IPS-18a (cell line): ENCODE results near the gene ZFP91.
A peak's percentile ranks its signal among the peaks of the same experiment; 100 is the strongest.
"Not testable (repeated sequence)": the region's sequence is repeated elsewhere in the genome, so short reads cannot be mapped to it uniquely, and the experiment has no call there.

ENCODE experiments used
- H3K27ac ChIP-seq: one replicate; pipeline ENCODE4 v1.5.1; 2013; ENCODE audit warnings: low read length
- H3K27me3 ChIP-seq: one replicate; pipeline ENCODE4 v1.6.1; 2013; ENCODE audit warnings: mild to moderate bottlenecking, low read length; ENCODE audit not compliant: control insufficient read depth, insufficient read depth
- H3K36me3 ChIP-seq: one replicate; pipeline ENCODE4 v1.6.1; 2013; ENCODE audit warnings: low read depth, low read length; ENCODE audit not compliant: control insufficient read depth
- H3K4me1 ChIP-seq: one replicate; pipeline ENCODE4 v1.6.1; 2013; ENCODE audit warnings: low read depth, low read length; ENCODE audit not compliant: control insufficient read depth
- H3K4me3 ChIP-seq: one replicate; pipeline ENCODE4 v1.5.1; 2013; ENCODE audit warnings: low read length
- H3K9ac ChIP-seq: one replicate; pipeline ENCODE4 v1.6.1; 2013; ENCODE audit warnings: mild to moderate bottlenecking, low read length, moderate library complexity
- H3K9me3 ChIP-seq: one replicate; pipeline ENCODE4 v1.6.1; 2013; ENCODE audit warnings: low read depth, low read length; ENCODE audit not compliant: control insufficient read depth

ZFP91 gene

GRCh38 chr11:58578635-58579191 lies at the start of gene ZFP91:
Gene ZFP91, plus strand, starts transcription at chr11:58579063. Its CDS starts 219 bp downstream, at chr11:58579282.
- Histone ChIP-seq H3K27ac (peak within 1 kb of the TSS; percentile 99), H3K36me3 (peaks cover 6% of the 10 kb centered on the region), H3K27me3 (no peaks in the 10 kb centered on the region), H3K9ac (peak within 1 kb of the TSS; percentile 99), H3K4me1 (peaks cover 3% of the 10 kb centered on the region), H3K4me3 (peak within 1 kb of the TSS; percentile 89), H3K9me3 (no peaks in the 10 kb centered on the region)

- Histone ChIP-seq H3K4me1 (no peaks in the 10 kb centered on the region), H3K9me3 (no peaks in the 10 kb centered on the region), H3K27ac (no peak overlapping the region), H3K27me3 (no peaks in the 10 kb centered on the region), H3K4me3 (no peak overlapping the region), H3K9ac (no peak overlapping the region), H3K36me3 (no peaks in the 10 kb centered on the region)
Measured at GRCh38 chr11:58530236-58530635, 48.6 kb upstream of the ZFP91 start.

- Histone ChIP-seq H3K4me3 (no peak overlapping the region), H3K9me3 (no peaks in the 10 kb centered on the region), H3K4me1 (no peaks in the 10 kb centered on the region), H3K27me3 (no peaks in the 10 kb centered on the region), H3K36me3 (no peaks in the 10 kb centered on the region), H3K9ac (no peak overlapping the region), H3K27ac (no peak overlapping the region)
Measured at GRCh38 chr11:58531865-58532341, 47.0 kb upstream of the ZFP91 start.

- H3K4me3 ChIP-seq: no peak overlapping the region
- no peak overlapping the region for H3K27ac ChIP-seq
- no peaks in the 10 kb centered on the region for H3K9me3 ChIP-seq
- no peaks in the 10 kb centered on the region for H3K27me3 ChIP-seq
- no peaks in the 10 kb centered on the region for H3K36me3 ChIP-seq
- no peaks in the 10 kb centered on the region for H3K4me1 ChIP-seq
- H3K9ac ChIP-seq: no peak overlapping the region
Measured at GRCh38 chr11:58546841-58547240, 32.0 kb upstream of the ZFP91 start.

GRCh38 chr11:58549644-58550043 lies 29.2 kb upstream of the ZFP91 start:
- Histone ChIP-seq H3K9ac (no peak overlapping the region), H3K4me1 (no peaks in the 10 kb centered on the region), H3K9me3 (no peaks in the 10 kb centered on the region), H3K36me3 (no peaks in the 10 kb centered on the region), H3K27ac (no peak overlapping the region), H3K4me3 (no peak overlapping the region), H3K27me3 (no peaks in the 10 kb centered on the region)

- no peak overlapping the region for H3K9ac ChIP-seq
- no peaks in the 10 kb centered on the region for H3K36me3 ChIP-seq
- H3K4me3 ChIP-seq: no peak overlapping the region
Measured at GRCh38 chr11:58560842-58561241, 18.0 kb upstream of the ZFP91 start.

GRCh38 chr11:58561394-58562098 lies 17.3 kb upstream of the ZFP91 start:
- no peaks in the 10 kb centered on the region for H3K36me3 ChIP-seq
- H3K9me3 ChIP-seq: no peaks in the 10 kb centered on the region
- H3K9ac ChIP-seq: no peak overlapping the region
- H3K4me1 ChIP-seq: no peaks in the 10 kb centered on the region
- H3K27me3 ChIP-seq: no peaks in the 10 kb centered on the region
- H3K4me3 ChIP-seq: no peak overlapping the region
- no peak overlapping the region for H3K27ac ChIP-seq

More at GRCh38 chr11:58560842-58561241, 18.0 kb upstream of the ZFP91 start:
- Histone ChIP-seq H3K27ac (no peak overlapping the region), H3K27me3 (no peaks in the 10 kb centered on the region), H3K9me3 (no peaks in the 10 kb centered on the region), H3K4me1 (no peaks in the 10 kb centered on the region)

- no peaks in the 10 kb centered on the region for H3K27me3 ChIP-seq
- no peaks in the 10 kb centered on the region for H3K9me3 ChIP-seq
- no peaks in the 10 kb centered on the region for H3K36me3 ChIP-seq
- no peak overlapping the region for H3K4me3 ChIP-seq
- H3K4me1 ChIP-seq: no peaks in the 10 kb centered on the region
- no peak overlapping the region for H3K9ac ChIP-seq
- no peak overlapping the region for H3K27ac ChIP-seq
Measured at GRCh38 chr11:58562375-58562800, 16.5 kb upstream of the ZFP91 start.

- Histone ChIP-seq H3K9ac (no peak overlapping the region), H3K9me3 (no peaks in the 10 kb centered on the region), H3K36me3 (no peaks in the 10 kb centered on the region), H3K27me3 (no peaks in the 10 kb centered on the region), H3K4me1 (no peaks in the 10 kb centered on the region), H3K27ac (no peak overlapping the region), H3K4me3 (no peak overlapping the region)
Measured at GRCh38 chr11:58564231-58564630, 14.6 kb upstream of the ZFP91 start.

GRCh38 chr11:58567889-58568512 lies 10.9 kb upstream of the ZFP91 start:
- Histone ChIP-seq H3K27ac (no peak overlapping the region), H3K27me3 (no peaks in the 10 kb centered on the region), H3K36me3 (no peaks in the 10 kb centered on the region), H3K4me3 (no peak overlapping the region), H3K9ac (no peak overlapping the region), H3K9me3 (no peaks in the 10 kb centered on the region), H3K4me1 (no peaks in the 10 kb centered on the region)

GRCh38 chr11:58572906-58573305 lies 6.0 kb upstream of the ZFP91 start:
- H3K4me1 ChIP-seq, H3K9ac ChIP-seq, H3K27me3 ChIP-seq, H3K27ac ChIP-seq, H3K4me3 ChIP-seq, H3K9me3 ChIP-seq, H3K36me3 ChIP-seq: not testable (repeated sequence)
